HepG2 (cell line): Measurements from ENCODE around the gene PPFIA3. TPM values are rescaled to one million over a fixed set of nuclear protein-coding genes. Genes with fewer than 3 reads are reported as not detected.

Experiments used
- ARID3A ChIP-seq: IDR thresholded peaks from 2 replicates; pipeline ENCODE4 v1.6.1; 2012; ENCODE audit warnings: low read depth, low read length, improper control_type of control experiment
- DBP ChIP-seq: sonication (generic); formaldehyde crosslinking; IDR thresholded peaks from 2 replicates; pipeline ENCODE4 v1.4.0; 2020; ENCODE audit warnings: missing genetic modification reagents; ENCODE audit errors: not compliant biosample characterization
- ISX ChIP-seq: sonication (generic); formaldehyde crosslinking; conservative IDR thresholded peaks from 2 replicates; pipeline ENCODE4 v1.5.0; 2020; ENCODE audit warnings: missing genetic modification reagents
- KAT7 ChIP-seq: IDR thresholded peaks from 2 replicates; pipeline ENCODE4 v1.6.1; 2018; ENCODE audit warnings: borderline replicate concordance, missing compliant biosample characterization
- MAF1 ChIP-seq: sonication (generic); formaldehyde crosslinking; IDR thresholded peaks from 2 replicates; pipeline ENCODE4 v1.5.0; 2020; ENCODE audit warnings: missing genetic modification reagents, borderline replicate concordance
- MIER3 ChIP-seq: IDR thresholded peaks from 2 replicates; pipeline ENCODE4 v1.6.1; 2016; ENCODE audit warnings: missing compliant biosample characterization, borderline replicate concordance
- NFE2L1 ChIP-seq: sonication (generic); formaldehyde crosslinking; IDR thresholded peaks from 2 replicates; pipeline ENCODE4 v1.4.0; 2020; ENCODE audit warnings: missing genetic modification reagents, mild to moderate bottlenecking, borderline replicate concordance
- NFRKB ChIP-seq: fragments of 450-650 bp; IDR thresholded peaks from 2 replicates; pipeline ENCODE4 v1.6.1; 2017
- PAWR ChIP-seq: sonication (generic); formaldehyde crosslinking; IDR thresholded peaks from 2 replicates; pipeline ENCODE4 v1.4.0; 2020; ENCODE audit warnings: missing genetic modification reagents, mild to moderate bottlenecking, borderline replicate concordance
- PBX3 ChIP-seq: sonication (generic); formaldehyde crosslinking; IDR thresholded peaks from 2 replicates; pipeline ENCODE4 v1.8.1; 2023; ENCODE audit warnings: missing genetic modification reagents, inconsistent platforms, borderline replicate concordance
- TBP ChIP-seq: sonication (generic); formaldehyde crosslinking; IDR thresholded peaks from 2 replicates; pipeline ENCODE4 v1.5.0; 2020; ENCODE audit warnings: missing genetic modification reagents
- ZFP90 ChIP-seq: sonication (generic); formaldehyde crosslinking; IDR thresholded peaks from 2 replicates; pipeline ENCODE4 v1.8.0; 2022; ENCODE audit warnings: missing genetic modification reagents, mild to moderate bottlenecking, inconsistent platforms, borderline replicate concordance
- ZMYM4 ChIP-seq: sonication (generic); formaldehyde crosslinking; IDR thresholded peaks from 2 replicates; pipeline ENCODE4 v1.8.1; 2023; ENCODE audit warnings: mild to moderate bottlenecking, missing genetic modification reagents
- ZNF160 ChIP-seq: sonication (generic); formaldehyde crosslinking; IDR thresholded peaks from 2 replicates; pipeline ENCODE4 v1.8.0; 2022; ENCODE audit warnings: mild to moderate bottlenecking, inconsistent platforms, missing genetic modification reagents
- ZNF24 ChIP-seq: fragments of 450-650 bp; IDR thresholded peaks from 2 replicates; pipeline ENCODE4 v1.6.1; 2017; ENCODE audit warnings: antibody characterized with exemption, mild to moderate bottlenecking
- ZNF318 ChIP-seq: sonication (generic); formaldehyde crosslinking; IDR thresholded peaks from 2 replicates; pipeline ENCODE4 v1.4.0; 2020; ENCODE audit warnings: mild to moderate bottlenecking, missing genetic modification reagents
- ZNF816 ChIP-seq: sonication (generic); formaldehyde crosslinking; IDR thresholded peaks from 2 replicates; pipeline ENCODE4 v1.8.0; 2022; ENCODE audit warnings: missing genetic modification reagents, mild to moderate bottlenecking, borderline replicate concordance
- ZNF878 ChIP-seq: sonication (generic); formaldehyde crosslinking; IDR thresholded peaks from 2 replicates; pipeline ENCODE4 v1.8.1; 2023; ENCODE audit warnings: mild to moderate bottlenecking, missing genetic modification reagents, moderate library complexity
- polyA plus RNA-seq, 8 experiments: library from polyadenylated mRNA; depleted of rRNA in 3 of 8; stranded (reverse) in 7 of 8; unstranded in 1 of 8; fragments of >200 nt; fragmentation: Illumina TruSeq in 4 of 8; extraction: Trizol in 4 of 8; gene quantifications; 2 replicates each; pipeline versions ENCODE4 v1.2.1 to v1.2.3, GENCODE V29; 2011 to 2016; ENCODE audit warnings: low read depth in 4 of 8, missing spikeins in 1 of 8, mixed read lengths in 1 of 8; ENCODE audit not compliant: insufficient read depth in 1 of 8
- total RNA-seq, 5 experiments: library from RNA; depleted of rRNA; stranded (reverse); fragments of >200 nt; fragmentation: Illumina TruSeq; extraction: Trizol; gene quantifications; 2 replicates each; pipeline ENCODE4 v1.2.3, GENCODE V29; 2016; ENCODE audit warnings: low read depth in 1 of 5

Gene PPFIA3
- total and polyA plus RNA-seq, 2 of the 13 experiments (the other 11 are each of a cell fraction or from before 2014, with no cell fraction given) = 6.7 to 8.6 TPM

DNA sequence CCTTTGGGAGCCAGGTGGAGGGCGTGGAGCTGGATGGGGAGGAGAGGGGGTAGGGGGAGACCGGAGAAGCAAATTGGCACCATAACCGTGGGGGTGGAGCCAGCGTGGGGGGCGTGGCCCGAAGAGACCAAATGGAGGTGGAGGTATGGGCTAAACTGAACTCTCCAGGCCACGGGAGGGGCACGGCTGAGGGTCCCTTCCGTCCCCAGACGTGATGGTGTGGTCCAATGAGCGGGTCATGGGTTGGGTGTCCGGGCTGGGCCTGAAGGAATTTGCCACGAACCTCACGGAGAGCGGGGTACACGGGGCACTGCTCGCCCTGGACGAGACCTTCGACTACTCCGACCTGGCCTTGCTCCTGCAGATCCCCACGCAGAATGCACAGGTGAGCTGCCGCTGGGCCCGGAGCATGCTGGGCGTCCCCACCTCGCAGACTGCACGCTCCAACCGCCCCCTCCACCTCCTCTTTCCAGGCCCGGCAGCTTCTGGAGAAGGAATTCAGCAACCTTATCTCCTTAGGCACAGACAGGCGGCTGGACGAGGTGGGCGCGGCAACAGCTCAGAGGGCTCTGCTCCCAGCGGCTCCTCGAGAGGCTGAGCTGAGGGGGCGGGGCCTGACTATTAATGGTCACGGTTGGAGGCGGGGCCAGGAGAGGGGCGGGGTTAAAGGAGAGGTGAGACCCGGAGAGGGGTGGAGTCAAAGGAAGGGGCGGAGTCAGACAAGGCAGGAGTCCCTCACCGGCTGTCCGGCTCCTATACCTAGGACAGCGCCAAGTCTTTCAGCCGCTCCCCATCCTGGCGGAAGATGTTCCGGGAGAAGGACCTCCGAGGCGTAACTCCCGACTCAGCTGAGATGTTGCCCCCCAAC, 29.7 kb downstream of the PPFIA3 start (continued):
- TF ChIP-seq ZNF318 (CRISPR knock-in tag) (no peak), ISX (no peak), ZFP90 (CRISPR knock-in tag) (no peak), ZNF816 (CRISPR knock-in tag) (no peak), TBP (CRISPR knock-in tag) (no peak), ZMYM4 (no peak), MAF1 (no peak), ZNF160 (CRISPR knock-in tag) (no peak), DBP (no peak), ZNF24 (no peak), PBX3 (CRISPR knock-in tag) (no peak), PAWR (CRISPR knock-in tag) (no peak), NFRKB (no peak), ZNF878 (no peak), KAT7 (CRISPR knock-in tag) (no peak), NFE2L1 (CRISPR knock-in tag) (no peak), ARID3A (no peak), MIER3 (CRISPR knock-in tag) (no peak)
